GM04504 (cell line): ENCODE data around the gene GFY.

ENCODE experiments used
- DNase-seq: peaks from one replicate; pipeline ENCODE4 v3.0.0-alpha.2; 2012; ENCODE audit warnings: low read depth

GFY gene

GRCh38 chr19:49408816-49409440 is 16.3 kb upstream of the GFY start:
- no peak for DNase-seq

GRCh38 chr19:49409441-49410029 is 15.7 kb upstream of the GFY start:
- DNase-seq: no peak

- no peak for DNase-seq
Measured at GRCh38 chr19:49411681-49412326, 13.4 kb upstream of the GFY start.

- DNase-seq: no peak
Measured at GRCh38 chr19:49413348-49413747, 11.8 kb upstream of the GFY start.

- no peak for DNase-seq
Measured at GRCh38 chr19:49414256-49414655, 10.9 kb upstream of the GFY start.

- DNase-seq: no peak
Measured at GRCh38 chr19:49415102-49415809, 9.9 kb upstream of the GFY start.

GRCh38 chr19:49415810-49416200 is 9.4 kb upstream of the GFY start:
- DNase-seq: no peak

GRCh38 chr19:49417088-49417487 is 8.1 kb upstream of the GFY start:
- DNase-seq: no peak

GRCh38 chr19:49418511-49418910 is 6.7 kb upstream of the GFY start:
- DNase-seq: no peak

- DNase-seq: no peak
Measured at GRCh38 chr19:49419173-49419572, 6.0 kb upstream of the GFY start.

- DNase-seq: no peak
Measured at GRCh38 chr19:49420227-49420626, 5.0 kb upstream of the GFY start.

- DNase-seq: no peak
Measured at GRCh38 chr19:49421039-49421877, 3.9 kb upstream of the GFY start.

- no peak for DNase-seq
Measured at GRCh38 chr19:49421878-49422202, 3.3 kb upstream of the GFY start.

GRCh38 chr19:49422407-49423070 is 2.6 kb upstream of the GFY start:
- no peak for DNase-seq

- DNase-seq: no peak
Measured at GRCh38 chr19:49423071-49423984, 1.9 kb upstream of the GFY start, which contains the start of gene PTH2. Gene PTH2, minus strand, starts transcription at chr19:49423441. Its CDS starts 102 bp downstream, at chr19:49423339.

- no peak for DNase-seq
Measured at GRCh38 chr19:49423985-49424303, 1.2 kb upstream of the GFY start.

GRCh38 chr19:49425922-49426592 is 869 bp downstream of the GFY start:
- DNase-seq: no peak

- no peak for DNase-seq
Measured at GRCh38 chr19:49427339-49427738, 2.2 kb downstream of the GFY start.

- DNase-seq: no peak
Measured at GRCh38 chr19:49427855-49428546, 2.8 kb downstream of the GFY start.
